HG03060 (cell line): ENCODE data around the gene CFAP92.

ENCODE experiments used
- ATAC-seq: cut with Tn5 transposase; IDR thresholded peaks from one replicate; pipeline ENCODE4 v1.9.1; 2021; ENCODE audit warnings: low read depth, moderate number of reproducible peaks; ENCODE audit not compliant: unreplicated experiment

Gene CFAP92

GRCh38 chr3:129025691-129026435 is 32.0 kb upstream of the CFAP92 start:
- no peak for ATAC-seq

GRCh38 chr3:129025108-129025507 is 31.2 kb upstream of the CFAP92 start:
- ATAC-seq: no peak

- ATAC-seq: no peak
Measured at GRCh38 chr3:129023909-129024308, 30.0 kb upstream of the CFAP92 start.

- no peak for ATAC-seq
Measured at GRCh38 chr3:129023008-129023358, 29.1 kb upstream of the CFAP92 start.

- ATAC-seq: no peak
Measured at GRCh38 chr3:129022114-129023007, 28.5 kb upstream of the CFAP92 start.

GRCh38 chr3:129021140-129021551 is 27.3 kb upstream of the CFAP92 start:
- ATAC-seq: no peak

- no peak for ATAC-seq
Measured at GRCh38 chr3:129020691-129021090, 26.8 kb upstream of the CFAP92 start.

- no peak for ATAC-seq
Measured at GRCh38 chr3:129019266-129019665, 25.4 kb upstream of the CFAP92 start.

GRCh38 chr3:129018751-129019150 is 24.9 kb upstream of the CFAP92 start:
- no peak for ATAC-seq

GRCh38 chr3:129018271-129018670 is 24.4 kb upstream of the CFAP92 start:
- no peak for ATAC-seq

GRCh38 chr3:129017484-129017899 is 23.6 kb upstream of the CFAP92 start:
- no peak for ATAC-seq

GRCh38 chr3:129016720-129017483 is 23.0 kb upstream of the CFAP92 start:
- no peak for ATAC-seq

- ATAC-seq: no peak
Measured at GRCh38 chr3:129016356-129016719, 22.5 kb upstream of the CFAP92 start.

- no peak for ATAC-seq
Measured at GRCh38 chr3:129015388-129016105, 21.7 kb upstream of the CFAP92 start.

GRCh38 chr3:129014793-129015345 is 21.0 kb upstream of the CFAP92 start:
- no peak for ATAC-seq

GRCh38 chr3:129014148-129014547 is 20.3 kb upstream of the CFAP92 start:
- ATAC-seq: no peak

GRCh38 chr3:129013491-129013891 is 19.6 kb upstream of the CFAP92 start:
- ATAC-seq: no peak

- no peak for ATAC-seq
Measured at GRCh38 chr3:129010310-129010956, 16.6 kb upstream of the CFAP92 start.

- no peak for ATAC-seq
Measured at GRCh38 chr3:129009266-129009665, 15.4 kb upstream of the CFAP92 start.

- no peak for ATAC-seq
Measured at GRCh38 chr3:129007792-129008191, 13.9 kb upstream of the CFAP92 start.
